GM12865 (cell line): Measurements from ENCODE around the gene FBN3.

Experiments used
- DNase-seq: peaks from one replicate; pipeline ENCODE4 v3.0.0; 2010; ENCODE audit warnings: low read depth
- H3K4me3 ChIP-seq: 2 replicates; pipeline ENCODE4 v1.5.1; 2011; ENCODE audit warnings: mild to moderate bottlenecking, low read depth, low read length, control low read depth
- TF ChIP-seq, protein P1 (sequence below): IDR thresholded peaks from 2 replicates; pipeline ENCODE4 v1.5.1; 2011; ENCODE audit warnings: low read length, control low read depth, low read depth, inconsistent platforms; ENCODE audit not compliant: insufficient read depth; ENCODE audit errors: missing control alignments

The FBN3 gene

DNA sequence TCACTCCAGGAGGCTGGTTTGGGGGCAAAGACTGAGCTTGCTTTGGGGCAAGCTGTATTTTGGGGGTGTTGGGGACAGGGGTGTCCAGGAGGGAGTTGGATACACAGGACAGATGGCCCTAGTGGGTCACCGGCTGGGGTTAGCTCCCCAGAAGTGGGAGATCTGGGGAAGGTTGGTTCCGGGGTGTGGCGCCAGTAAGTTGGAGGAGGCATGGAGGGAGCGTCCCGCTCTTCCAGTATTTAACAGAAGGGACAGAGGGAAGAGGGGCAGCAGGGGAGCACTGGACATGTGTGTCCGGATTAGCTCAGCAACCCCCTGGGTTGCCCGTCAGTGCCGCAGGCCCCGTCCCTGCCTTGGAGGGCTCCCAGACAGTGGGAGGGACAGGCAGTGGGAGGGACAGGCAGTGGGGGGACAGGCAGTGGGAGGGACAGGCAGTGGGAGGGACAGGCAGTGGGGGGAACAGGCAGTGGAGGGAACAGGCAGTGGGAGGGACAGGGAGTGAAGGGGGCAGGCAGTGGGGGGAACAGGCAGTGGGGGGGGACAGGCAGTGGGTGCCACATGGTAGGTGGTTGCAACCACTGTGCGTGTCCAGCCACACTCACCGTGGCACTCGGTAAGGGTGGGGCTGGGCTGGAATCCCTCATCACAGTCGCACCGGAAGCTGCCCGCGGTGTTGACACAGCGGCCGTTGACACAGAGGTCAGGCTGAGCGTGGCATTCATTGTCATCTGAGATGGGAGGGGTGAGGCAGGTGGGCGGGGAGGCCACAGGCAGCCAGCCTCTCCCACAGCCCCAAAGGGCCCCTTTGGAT lies 63.6 kb downstream of the FBN3 start:
- DNase-seq = no peak
- TF ChIP-seq, protein P1, sequence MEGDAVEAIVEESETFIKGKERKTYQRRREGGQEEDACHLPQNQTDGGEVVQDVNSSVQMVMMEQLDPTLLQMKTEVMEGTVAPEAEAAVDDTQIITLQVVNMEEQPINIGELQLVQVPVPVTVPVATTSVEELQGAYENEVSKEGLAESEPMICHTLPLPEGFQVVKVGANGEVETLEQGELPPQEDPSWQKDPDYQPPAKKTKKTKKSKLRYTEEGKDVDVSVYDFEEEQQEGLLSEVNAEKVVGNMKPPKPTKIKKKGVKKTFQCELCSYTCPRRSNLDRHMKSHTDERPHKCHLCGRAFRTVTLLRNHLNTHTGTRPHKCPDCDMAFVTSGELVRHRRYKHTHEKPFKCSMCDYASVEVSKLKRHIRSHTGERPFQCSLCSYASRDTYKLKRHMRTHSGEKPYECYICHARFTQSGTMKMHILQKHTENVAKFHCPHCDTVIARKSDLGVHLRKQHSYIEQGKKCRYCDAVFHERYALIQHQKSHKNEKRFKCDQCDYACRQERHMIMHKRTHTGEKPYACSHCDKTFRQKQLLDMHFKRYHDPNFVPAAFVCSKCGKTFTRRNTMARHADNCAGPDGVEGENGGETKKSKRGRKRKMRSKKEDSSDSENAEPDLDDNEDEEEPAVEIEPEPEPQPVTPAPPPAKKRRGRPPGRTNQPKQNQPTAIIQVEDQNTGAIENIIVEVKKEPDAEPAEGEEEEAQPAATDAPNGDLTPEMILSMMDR = no peak
- H3K4me3 ChIP-seq = no peak overlapping the region

DNA sequence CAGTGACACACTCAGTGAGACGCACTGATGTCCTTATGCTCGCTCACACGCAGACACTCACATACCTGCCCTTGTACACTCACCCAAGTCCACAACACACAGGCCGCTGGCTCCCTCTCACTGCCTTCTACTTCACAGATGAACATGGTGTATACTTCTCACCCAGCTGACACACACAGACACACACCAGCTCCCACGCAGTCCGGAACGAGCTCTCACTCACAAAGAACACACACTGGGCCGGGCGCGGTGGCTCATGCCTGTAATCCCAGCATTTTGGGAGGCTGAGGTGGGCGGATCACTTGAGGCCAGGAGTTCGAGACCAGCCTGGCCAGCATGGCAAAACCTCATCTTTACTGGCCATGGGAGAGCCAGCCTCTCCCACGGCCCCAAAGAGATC lies 65.2 kb downstream of the FBN3 start:
- no peak for DNase-seq
- H3K4me3 ChIP-seq = no peak overlapping the region
- TF ChIP-seq, protein P1 = no peak

DNA sequence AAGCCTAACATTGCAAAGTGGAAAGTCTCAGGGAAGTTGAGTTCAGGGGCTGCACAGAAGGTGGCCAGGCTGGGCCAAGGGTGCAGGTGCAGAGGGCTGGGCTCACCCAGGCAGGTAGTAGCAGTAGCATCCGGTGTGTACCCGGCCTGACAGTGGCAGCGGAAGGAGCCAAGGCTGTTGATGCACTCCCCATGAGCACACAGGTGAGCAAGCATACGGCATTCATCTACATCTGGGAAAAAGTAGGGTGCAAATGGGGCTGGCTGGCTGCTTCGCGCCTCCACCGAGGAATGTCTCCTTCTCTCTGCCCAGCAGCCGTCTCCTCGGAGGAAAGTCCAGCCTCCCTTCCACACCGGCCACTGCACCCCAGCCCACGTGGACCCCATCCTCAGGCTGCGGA lies 66.3 kb downstream of the FBN3 start:
- no peak overlapping the region for H3K4me3 ChIP-seq
- TF ChIP-seq, protein P1 = no peak
- no peak for DNase-seq

DNA sequence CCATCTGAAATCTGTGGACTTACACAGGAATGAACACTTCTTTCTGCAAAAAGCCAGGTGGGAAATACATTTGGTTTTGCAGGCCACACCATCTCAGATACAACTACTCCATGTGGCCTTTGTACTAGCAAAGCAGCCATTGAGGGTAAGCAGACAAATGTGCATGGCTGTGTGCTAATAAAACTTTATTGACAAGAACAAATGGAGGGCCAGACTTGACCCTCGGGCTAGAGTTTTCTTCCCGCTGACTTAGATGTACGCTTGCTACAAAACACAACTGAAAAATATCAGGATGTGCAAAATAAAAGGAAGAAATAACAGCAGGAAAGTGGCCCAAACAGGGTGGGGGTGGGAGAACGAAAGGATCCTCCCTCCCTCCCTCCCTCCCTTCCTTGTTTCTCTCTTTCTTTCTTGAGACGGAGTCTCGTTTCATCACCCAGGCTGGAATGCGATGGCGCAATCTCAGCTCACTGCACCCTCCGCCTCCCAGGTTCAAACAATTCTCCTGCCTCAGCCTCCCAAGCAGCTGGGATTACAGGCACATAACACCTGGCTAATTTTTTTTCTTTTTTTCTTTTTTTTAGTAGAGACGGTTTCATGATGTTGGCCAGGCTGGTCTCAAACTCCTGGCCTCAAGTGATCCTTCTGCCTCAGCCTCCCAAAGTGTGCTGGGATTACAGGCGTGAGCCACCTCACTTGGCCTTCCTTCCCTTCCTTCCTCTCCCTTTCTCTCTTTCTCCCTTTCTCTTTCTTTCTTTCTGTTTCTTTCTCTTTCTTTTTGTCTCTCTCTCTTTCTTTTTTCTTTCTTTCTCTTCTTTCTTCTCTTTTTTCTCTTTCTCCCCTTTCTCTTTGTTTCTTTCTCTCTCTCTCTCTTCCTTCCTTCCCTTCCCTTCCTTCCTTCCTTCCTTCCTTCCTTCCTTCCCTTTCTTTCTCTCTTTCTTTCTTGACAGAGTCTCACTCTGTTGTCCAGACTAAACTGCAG lies 67.5 kb downstream of the FBN3 start:
- H3K4me3 ChIP-seq = no peak overlapping the region
- no peak for DNase-seq
- TF ChIP-seq, protein P1 = no peak

DNA sequence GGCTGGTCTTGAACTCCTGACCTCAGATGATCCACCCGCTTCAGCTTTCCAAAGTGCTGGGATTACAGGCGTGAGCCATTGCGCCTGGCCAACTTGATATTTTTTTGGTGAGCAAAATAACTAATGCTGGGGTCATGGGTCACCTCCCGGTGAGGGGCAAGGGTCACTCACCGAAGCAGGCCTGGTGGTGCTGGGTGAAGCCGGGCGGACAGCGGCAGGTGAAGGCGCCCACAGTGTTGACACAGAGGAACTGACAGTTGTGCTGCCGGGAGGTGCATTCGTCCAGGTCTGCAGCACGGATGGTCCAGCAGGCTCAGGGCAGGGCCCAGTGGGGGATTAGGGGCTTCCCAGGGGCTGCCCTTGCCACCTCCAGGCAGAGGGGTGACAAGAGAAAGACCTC lies 68.6 kb downstream of the FBN3 start:
- no peak for DNase-seq
- no peak overlapping the region for H3K4me3 ChIP-seq
- TF ChIP-seq, protein P1 = no peak

DNA sequence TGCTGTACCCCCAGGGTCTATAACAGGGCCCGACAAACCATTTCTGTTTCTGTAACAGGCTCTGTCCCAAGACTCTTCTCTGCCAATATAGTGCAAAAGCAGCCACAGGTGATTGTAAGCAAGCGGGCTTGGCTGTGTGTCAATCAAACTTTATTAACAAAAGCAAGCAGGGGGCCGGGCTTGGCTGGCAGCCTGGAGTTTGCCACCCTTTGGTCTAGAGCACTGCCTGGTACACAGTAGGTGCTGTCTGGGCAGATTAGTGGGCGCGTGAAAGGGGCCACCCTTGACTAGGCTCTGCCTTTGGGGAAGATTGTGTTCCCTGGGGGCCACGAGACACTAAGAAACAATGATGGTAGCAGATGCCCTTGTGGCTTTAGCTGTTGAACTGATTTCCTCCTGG lies 69.4 kb downstream of the FBN3 start:
- no peak overlapping the region for H3K4me3 ChIP-seq
- no peak for DNase-seq
- TF ChIP-seq, protein P1 = no peak
